ENCODE measurements around the gene HEATR5B. TPM values are rescaled to one million over a fixed set of nuclear protein-coding genes. Genes with fewer than 3 reads are reported as not detected.

HEATR5B gene
- total and polyA plus RNA-seq, 9 donors: 8.3 to 27.4 (median 14.0) TPM

DNA sequence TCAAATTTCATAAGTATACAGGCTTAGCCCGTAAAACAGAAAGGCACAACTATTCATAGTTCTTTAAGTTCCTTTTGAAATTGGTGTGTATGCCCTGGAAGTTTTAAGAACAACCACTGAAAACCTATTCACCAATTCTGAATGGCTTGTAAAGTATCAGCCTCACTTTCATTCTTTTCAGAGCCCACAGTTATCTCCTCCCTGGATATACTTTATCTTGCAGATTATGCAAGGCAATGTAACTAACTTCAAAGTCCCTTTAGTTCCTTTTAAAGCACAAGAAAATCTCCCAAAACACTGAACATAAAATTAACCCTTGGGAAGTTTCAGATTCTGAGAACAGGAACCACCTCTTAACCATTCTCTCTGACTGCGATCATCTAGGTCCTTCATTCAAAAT lies 119.0 kb downstream of the HEATR5B start:
- WGBS, 3 donors: 34 to 37% (median 34%) methylated on average over 2 of the region's 2 CpGs
- intact Hi-C loops (cut with DNase I): no loop called here
- no peak for TF ChIP-seq EP300 (IDR thresholded peaks at IDR 0.05)
- TF ChIP-seq, protein P1, sequence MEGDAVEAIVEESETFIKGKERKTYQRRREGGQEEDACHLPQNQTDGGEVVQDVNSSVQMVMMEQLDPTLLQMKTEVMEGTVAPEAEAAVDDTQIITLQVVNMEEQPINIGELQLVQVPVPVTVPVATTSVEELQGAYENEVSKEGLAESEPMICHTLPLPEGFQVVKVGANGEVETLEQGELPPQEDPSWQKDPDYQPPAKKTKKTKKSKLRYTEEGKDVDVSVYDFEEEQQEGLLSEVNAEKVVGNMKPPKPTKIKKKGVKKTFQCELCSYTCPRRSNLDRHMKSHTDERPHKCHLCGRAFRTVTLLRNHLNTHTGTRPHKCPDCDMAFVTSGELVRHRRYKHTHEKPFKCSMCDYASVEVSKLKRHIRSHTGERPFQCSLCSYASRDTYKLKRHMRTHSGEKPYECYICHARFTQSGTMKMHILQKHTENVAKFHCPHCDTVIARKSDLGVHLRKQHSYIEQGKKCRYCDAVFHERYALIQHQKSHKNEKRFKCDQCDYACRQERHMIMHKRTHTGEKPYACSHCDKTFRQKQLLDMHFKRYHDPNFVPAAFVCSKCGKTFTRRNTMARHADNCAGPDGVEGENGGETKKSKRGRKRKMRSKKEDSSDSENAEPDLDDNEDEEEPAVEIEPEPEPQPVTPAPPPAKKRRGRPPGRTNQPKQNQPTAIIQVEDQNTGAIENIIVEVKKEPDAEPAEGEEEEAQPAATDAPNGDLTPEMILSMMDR (IDR thresholded peaks at IDR 0.05): no peak
- TF ChIP-seq POLR2A (IDR thresholded peaks at IDR 0.05): no peak
- Histone ChIP-seq H3K27me3 (no peaks in the 10 kb centered on the region), H3K4me1 (ENCODE audit: insufficient read depth) (peaks cover 6% of the 10 kb centered on the region), H3K36me3 (no peaks in the 10 kb centered on the region), H3K9me3 (no peaks in the 10 kb centered on the region), H3K27ac (no peak overlapping the region), H3K4me3 (peak overlapping the region; percentile 81)
- no peak for DNase-seq

DNA sequence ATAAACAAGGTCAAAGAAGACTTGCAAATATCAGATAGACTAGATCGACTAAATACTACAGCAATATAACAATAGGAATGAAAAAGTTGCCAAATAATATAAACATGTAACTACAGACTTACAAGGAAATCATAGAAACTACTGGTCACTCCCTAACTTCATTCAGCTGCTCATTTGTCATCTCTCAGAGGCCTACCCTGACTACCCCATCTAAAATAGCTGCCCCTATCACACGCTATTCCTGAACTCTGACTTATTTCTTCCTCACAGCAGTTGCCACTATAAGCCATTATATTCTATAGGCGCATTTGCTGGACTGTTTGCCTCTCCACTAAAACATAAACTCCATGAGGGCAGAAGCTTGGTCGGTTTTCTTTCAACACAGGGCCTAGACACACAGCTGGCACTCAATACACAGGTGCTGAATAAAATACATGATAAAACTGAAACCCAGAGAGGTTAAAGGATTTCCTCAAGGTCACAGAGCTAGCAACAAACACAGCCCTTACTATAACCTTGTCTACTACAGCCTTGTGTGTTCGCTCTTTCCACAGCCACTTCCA lies 119.6 kb downstream of the HEATR5B start:
- H3K4me3 ChIP-seq: no peak overlapping the region
- no peak overlapping the region for H3K27ac ChIP-seq
- TF ChIP-seq, protein P1 (IDR thresholded peaks at IDR 0.05): no peak
- TF ChIP-seq EP300 (IDR thresholded peaks at IDR 0.05) (no peak), POLR2A (IDR thresholded peaks at IDR 0.05) (no peak)
- peaks cover 6% of the 10 kb centered on the region for H3K4me1 ChIP-seq (ENCODE audit: insufficient read depth)
- no peaks in the 10 kb centered on the region for H3K27me3 ChIP-seq
- no peaks in the 10 kb centered on the region for H3K9me3 ChIP-seq
- 78 to 85% (median 82%) methylated on average over 5 of the region's 5 CpGs for WGBS, 3 donors
- H3K36me3 ChIP-seq: no peaks in the 10 kb centered on the region
- no peak for DNase-seq
- intact Hi-C loops (cut with DNase I): no loop called here

DNA sequence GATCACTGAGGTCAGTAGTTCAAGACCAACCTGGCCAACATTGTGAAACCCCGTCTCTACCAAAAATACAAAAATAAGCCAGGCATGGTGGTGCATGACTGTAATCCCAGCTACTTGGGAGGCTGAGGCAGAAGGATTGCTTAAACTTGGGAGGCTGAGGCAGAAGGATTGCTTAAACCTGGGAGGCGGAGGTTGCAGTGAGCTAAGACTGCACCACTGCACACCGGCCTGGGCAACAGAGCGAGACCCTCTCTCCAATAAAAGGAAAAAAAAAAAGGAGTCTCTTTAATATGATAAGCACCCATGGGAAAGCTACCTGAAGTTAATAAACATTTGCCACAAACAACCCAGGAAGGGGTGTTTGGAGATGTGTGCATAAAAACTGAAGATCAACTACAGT lies 120.4 kb downstream of the HEATR5B start:
- Histone ChIP-seq H3K9me3 (no peaks in the 10 kb centered on the region), H3K36me3 (no peaks in the 10 kb centered on the region), H3K4me1 (ENCODE audit: insufficient read depth) (peaks cover 6% of the 10 kb centered on the region), H3K27ac (no peak overlapping the region), H3K4me3 (no peak overlapping the region), H3K27me3 (no peaks in the 10 kb centered on the region)
- DNase-seq: no peak
- intact Hi-C loops (cut with DNase I): no loop called here
- TF ChIP-seq, protein P1 (IDR thresholded peaks at IDR 0.05): no peak
- no peak for TF ChIP-seq EP300 (IDR thresholded peaks at IDR 0.05)
- no peak for TF ChIP-seq POLR2A (IDR thresholded peaks at IDR 0.05)
- 95 to 96% (median 95%) methylated on average over 4 of the region's 4 CpGs for WGBS, 3 donors

DNA sequence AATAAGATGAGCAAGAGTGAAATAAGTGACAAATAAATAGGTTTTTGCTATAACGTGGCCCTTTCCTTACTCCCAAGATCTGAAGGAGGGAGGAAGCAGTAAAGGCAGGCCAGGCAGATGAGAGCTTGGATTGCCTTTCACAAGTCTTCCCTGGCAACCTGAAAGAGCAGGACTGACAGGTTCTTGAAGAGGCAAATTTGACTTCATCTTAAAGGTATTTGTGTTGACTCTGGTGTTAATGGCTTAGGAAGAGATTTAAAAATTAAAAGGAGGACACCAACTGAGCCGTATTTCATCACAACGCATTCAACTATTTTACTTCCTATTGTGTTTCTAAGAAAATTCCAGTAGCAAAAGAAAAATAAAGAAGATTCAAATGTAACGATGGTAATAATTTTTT lies 121.1 kb downstream of the HEATR5B start:
- H3K9me3 ChIP-seq: no peaks in the 10 kb centered on the region
- H3K27ac ChIP-seq: no peak overlapping the region
- peaks cover 6% of the 10 kb centered on the region for H3K4me1 ChIP-seq (ENCODE audit: insufficient read depth)
- 84 to 89% (median 86%) methylated on average over 4 of the region's 4 CpGs for WGBS, 3 donors
- intact Hi-C loops (cut with DNase I): no loop called here
- no peaks in the 10 kb centered on the region for H3K27me3 ChIP-seq
- no peaks in the 10 kb centered on the region for H3K36me3 ChIP-seq
- no peak overlapping the region for H3K4me3 ChIP-seq
- no peak for TF ChIP-seq EP300 (IDR thresholded peaks at IDR 0.05)
- TF ChIP-seq POLR2A (IDR thresholded peaks at IDR 0.05): no peak
- TF ChIP-seq, protein P1 (IDR thresholded peaks at IDR 0.05): no peak
- DNase-seq: no peak
